GM12801 (cell line): ENCODE results near the gene ZBTB20.

Experiments
- CTCF ChIP-seq: IDR thresholded peaks from one replicate; pipeline ENCODE4 v1.5.1; 2011; ENCODE audit warnings: control low read depth; ENCODE audit not compliant: insufficient read length; ENCODE audit errors: extremely low read depth

ZBTB20 gene

GRCh38 chr3:114850898-114851297 lies 296.2 kb downstream of the ZBTB20 start:
- no peak for TF ChIP-seq CTCF

- TF ChIP-seq CTCF = no peak
Measured at GRCh38 chr3:114848643-114849350, 298.3 kb downstream of the ZBTB20 start.

GRCh38 chr3:114848082-114848481 lies 299.0 kb downstream of the ZBTB20 start:
- no peak for TF ChIP-seq CTCF

- no peak for TF ChIP-seq CTCF
Measured at GRCh38 chr3:114847564-114847963, 299.5 kb downstream of the ZBTB20 start.

GRCh38 chr3:114846779-114847178 lies 300.3 kb downstream of the ZBTB20 start:
- no peak for TF ChIP-seq CTCF

- TF ChIP-seq CTCF = no peak
Measured at GRCh38 chr3:114846252-114846651, 300.8 kb downstream of the ZBTB20 start.

- no peak for TF ChIP-seq CTCF
Measured at GRCh38 chr3:114841515-114841914, 305.6 kb downstream of the ZBTB20 start.
